Mesendoderm (in vitro differentiated cells): Measurements from ENCODE around the gene BTNL8.
"Not testable (repeated sequence)": the region's sequence is repeated elsewhere in the genome, so short reads cannot be mapped to it uniquely, and the experiment has no call there.

Source experiments
- DNase-seq: peaks from one replicate; pipeline ENCODE4 v3.0.0; 2013
- H2AK5ac ChIP-seq: 2 replicates; pipeline ENCODE4 v1.6.1; 2013; ENCODE audit warnings: low read length, inconsistent platforms
- H2BK120ac ChIP-seq: 2 replicates; pipeline ENCODE4 v1.6.1; 2013; ENCODE audit warnings: low read depth, mild to moderate bottlenecking, low read length, moderate library complexity, mixed read lengths
- H2BK15ac ChIP-seq: replicated peaks from 2 replicates; pipeline ENCODE4 v1.6.1; 2013; ENCODE audit warnings: low read depth, mild to moderate bottlenecking, moderate library complexity
- H2BK5ac ChIP-seq: 2 replicates; pipeline ENCODE4 v1.6.1; 2013; ENCODE audit warnings: low read length, inconsistent platforms
- H3K18ac ChIP-seq: 2 replicates; pipeline ENCODE4 v1.6.1; 2013; ENCODE audit warnings: mild to moderate bottlenecking, low read length, mixed read lengths
- H3K23ac ChIP-seq: one replicate; pipeline ENCODE4 v1.6.1; 2013; ENCODE audit warnings: low read length
- H3K27ac ChIP-seq: 2 replicates; pipeline ENCODE4 v1.5.1; 2013; ENCODE audit warnings: low read depth, mild to moderate bottlenecking, inconsistent platforms, low read length, moderate library complexity
- H3K27me3 ChIP-seq: 2 replicates; pipeline ENCODE4 v1.6.1; 2013; ENCODE audit warnings: low read length, control low read depth, mild to moderate bottlenecking, inconsistent platforms; ENCODE audit not compliant: insufficient read depth, poor library complexity
- H3K36me3 ChIP-seq: 2 replicates; pipeline ENCODE4 v1.6.1; 2013; ENCODE audit warnings: low read length, inconsistent platforms; ENCODE audit not compliant: control insufficient read depth, insufficient read depth
- H3K4ac ChIP-seq: one replicate; pipeline ENCODE4 v1.6.1; 2013; ENCODE audit warnings: low read depth, mild to moderate bottlenecking, low read length, moderate library complexity
- H3K4me1 ChIP-seq: 2 replicates; pipeline ENCODE4 v1.6.1; 2013; ENCODE audit warnings: low read depth, low read length, inconsistent platforms; ENCODE audit not compliant: control insufficient read depth
- H3K4me2 ChIP-seq: 2 replicates; pipeline ENCODE4 v1.6.1; 2013; ENCODE audit warnings: low read length
- H3K4me3 ChIP-seq: 2 replicates; pipeline ENCODE4 v1.5.1; 2013; ENCODE audit warnings: mild to moderate bottlenecking, low read length
- H3K56ac ChIP-seq: one replicate; pipeline ENCODE4 v1.6.1; 2013; ENCODE audit warnings: low read length
- H3K79me1 ChIP-seq: 2 replicates; pipeline ENCODE4 v1.6.1; 2013; ENCODE audit warnings: low read length, inconsistent platforms
- H3K79me2 ChIP-seq: 2 replicates; pipeline ENCODE4 v1.6.1; 2013; ENCODE audit warnings: mild to moderate bottlenecking, low read length; ENCODE audit not compliant: control insufficient read depth, insufficient read depth
- H3K9ac ChIP-seq: 2 replicates; pipeline ENCODE4 v1.6.1; 2013; ENCODE audit warnings: low read length, inconsistent platforms
- H4K5ac ChIP-seq: one replicate; pipeline ENCODE4 v1.6.1; 2013; ENCODE audit warnings: low read length
- H4K8ac ChIP-seq: one replicate; pipeline ENCODE4 v1.6.1; 2013; ENCODE audit warnings: low read depth, mild to moderate bottlenecking, control low read depth, low read length, moderate library complexity
- WGBS: extraction: QIAGEN DNeasy Blood & Tissue Kit; methylation state at CpG from one replicate; pipeline ENCODE4 v1.1.7; 2013; ENCODE audit warnings: low lambda C conversion rate, missing lambda C conversion rate; ENCODE audit not compliant: insufficient coverage; ENCODE audit errors: extremely low coverage; 5-methylcytosine and 5-hydroxymethylcytosine counted together

BTNL8 gene

GRCh38 chr5:180889381-180889780 is 9.6 kb upstream of the BTNL8 start:
- Histone ChIP-seq H3K79me2 (no peaks in the 10 kb centered on the region), H3K27me3 (no peaks in the 10 kb centered on the region), H2AK5ac (no peak overlapping the region), H4K8ac (no peak overlapping the region), H3K56ac (no peak overlapping the region), H3K36me3 (no peaks in the 10 kb centered on the region), H2BK15ac (no peak overlapping the region), H2BK5ac (no peak overlapping the region), H4K5ac (no peak overlapping the region), H3K18ac (no peak overlapping the region), H3K27ac (no peak overlapping the region), H3K4me1 (no peaks in the 10 kb centered on the region), H3K79me1 (no peaks in the 10 kb centered on the region), H3K4me2 (no peak overlapping the region), H3K4ac (no peak overlapping the region), H3K9ac (no peak overlapping the region), H2BK120ac (no peak overlapping the region), H3K4me3 (no peak overlapping the region), H3K23ac (no peak overlapping the region)
- no CpG with 5 or more reads among the region's 7 CpGs for WGBS
- no peak for DNase-seq

DNA sequence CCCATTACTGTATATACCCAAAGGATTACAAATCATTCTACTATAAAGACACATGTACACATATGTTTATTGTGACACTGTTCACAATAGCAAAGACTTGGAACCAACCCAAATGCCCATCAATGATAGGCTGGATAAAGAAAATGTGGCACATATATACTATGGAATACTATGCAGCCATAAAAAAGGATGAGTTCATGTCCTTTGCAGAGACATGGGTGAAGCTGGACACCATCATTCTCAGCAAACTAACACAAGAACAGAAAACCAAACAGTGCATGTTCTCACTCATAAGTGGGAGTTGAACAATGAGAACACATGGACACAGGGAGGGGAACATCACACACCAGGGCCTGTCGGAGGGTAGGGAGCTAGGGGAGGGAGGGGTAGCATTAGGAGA is 3.6 kb upstream of the BTNL8 start:
- not testable (repeated sequence) for H3K79me1 ChIP-seq, H3K4me3 ChIP-seq, H2BK15ac ChIP-seq, H3K23ac ChIP-seq, H3K56ac ChIP-seq, DNase-seq, H3K9ac ChIP-seq, H3K27ac ChIP-seq, H3K79me2 ChIP-seq, H2AK5ac ChIP-seq, H2BK120ac ChIP-seq, H3K4ac ChIP-seq, H3K4me1 ChIP-seq, H3K18ac ChIP-seq, H3K27me3 ChIP-seq, H4K8ac ChIP-seq, H2BK5ac ChIP-seq, H3K36me3 ChIP-seq, H3K4me2 ChIP-seq, H4K5ac ChIP-seq
- no CpG with 5 or more reads among the region's 1 CpG for WGBS

- Histone ChIP-seq H3K18ac (no peak overlapping the region), H4K8ac (no peak overlapping the region), H3K4me2 (no peak overlapping the region), H3K27me3 (no peaks in the 10 kb centered on the region), H3K23ac (no peak overlapping the region), H3K9ac (no peak overlapping the region), H2BK120ac (no peak overlapping the region), H2BK5ac (no peak overlapping the region), H3K27ac (no peak overlapping the region), H3K79me1 (no peaks in the 10 kb centered on the region), H3K79me2 (no peaks in the 10 kb centered on the region), H3K36me3 (no peaks in the 10 kb centered on the region), H3K4ac (no peak overlapping the region), H2AK5ac (no peak overlapping the region), H3K4me1 (no peaks in the 10 kb centered on the region), H4K5ac (no peak overlapping the region), H3K56ac (no peak overlapping the region), H2BK15ac (no peak overlapping the region), H3K4me3 (no peak overlapping the region)
- no peak for DNase-seq
- no CpG with 5 or more reads among the region's 5 CpGs for WGBS
Observed at GRCh38 chr5:180900178-180900577, 1.2 kb downstream of the BTNL8 start.

- DNase-seq, result no peak
- Histone ChIP-seq H3K36me3 (no peaks in the 10 kb centered on the region), H2AK5ac (no peak overlapping the region), H2BK15ac (no peak overlapping the region), H3K79me1 (no peaks in the 10 kb centered on the region), H2BK5ac (no peak overlapping the region), H3K4me3 (no peak overlapping the region), H4K8ac (no peak overlapping the region), H3K4me2 (no peak overlapping the region), H3K18ac (no peak overlapping the region), H3K27ac (no peak overlapping the region), H2BK120ac (no peak overlapping the region), H3K4ac (no peak overlapping the region), H3K79me2 (no peaks in the 10 kb centered on the region), H3K56ac (no peak overlapping the region), H3K9ac (no peak overlapping the region), H3K27me3 (no peaks in the 10 kb centered on the region), H3K23ac (no peak overlapping the region), H3K4me1 (no peaks in the 10 kb centered on the region), H4K5ac (no peak overlapping the region)
- WGBS, result no CpG with 5 or more reads among the region's 7 CpGs
Observed at GRCh38 chr5:180901319-180902009, 2.5 kb downstream of the BTNL8 start.

GRCh38 chr5:180908400-180908799 is 9.4 kb downstream of the BTNL8 start:
- peak overlapping the region; percentile 7 for H3K56ac ChIP-seq
- H4K8ac ChIP-seq, result no peak overlapping the region
- no CpG with 5 or more reads among the region's 9 CpGs for WGBS
- H4K5ac ChIP-seq, result no peak overlapping the region
- H3K18ac ChIP-seq, result no peak overlapping the region
- no peaks in the 10 kb centered on the region for H3K27me3 ChIP-seq
- no peak overlapping the region for H3K4me2 ChIP-seq
- H2BK120ac ChIP-seq, result no peak overlapping the region
- no peak for DNase-seq
- no peak overlapping the region for H2BK15ac ChIP-seq
- H2AK5ac ChIP-seq, result no peak overlapping the region
- no peaks in the 10 kb centered on the region for H3K36me3 ChIP-seq
- H3K27ac ChIP-seq, result no peak overlapping the region
- H2BK5ac ChIP-seq, result no peak overlapping the region
- no peaks in the 10 kb centered on the region for H3K79me2 ChIP-seq
- no peak overlapping the region for H3K4me3 ChIP-seq
- no peaks in the 10 kb centered on the region for H3K4me1 ChIP-seq
- no peak overlapping the region for H3K23ac ChIP-seq
- H3K9ac ChIP-seq, result no peak overlapping the region
- no peaks in the 10 kb centered on the region for H3K79me1 ChIP-seq
- no peak overlapping the region for H3K4ac ChIP-seq
